Cortex of kidney (tissue), 1 donor: Measurements from ENCODE around the gene SELENOF.
"Not testable (repeated sequence)": the region's sequence is repeated elsewhere in the genome, so short reads cannot be mapped to it uniquely, and the experiment has no call there.

Experiments
- DNase-seq: peaks from one replicate; lab custom pipeline; 2025; lab: John Stamatoyannopoulos, UW

Gene SELENOF

DNA sequence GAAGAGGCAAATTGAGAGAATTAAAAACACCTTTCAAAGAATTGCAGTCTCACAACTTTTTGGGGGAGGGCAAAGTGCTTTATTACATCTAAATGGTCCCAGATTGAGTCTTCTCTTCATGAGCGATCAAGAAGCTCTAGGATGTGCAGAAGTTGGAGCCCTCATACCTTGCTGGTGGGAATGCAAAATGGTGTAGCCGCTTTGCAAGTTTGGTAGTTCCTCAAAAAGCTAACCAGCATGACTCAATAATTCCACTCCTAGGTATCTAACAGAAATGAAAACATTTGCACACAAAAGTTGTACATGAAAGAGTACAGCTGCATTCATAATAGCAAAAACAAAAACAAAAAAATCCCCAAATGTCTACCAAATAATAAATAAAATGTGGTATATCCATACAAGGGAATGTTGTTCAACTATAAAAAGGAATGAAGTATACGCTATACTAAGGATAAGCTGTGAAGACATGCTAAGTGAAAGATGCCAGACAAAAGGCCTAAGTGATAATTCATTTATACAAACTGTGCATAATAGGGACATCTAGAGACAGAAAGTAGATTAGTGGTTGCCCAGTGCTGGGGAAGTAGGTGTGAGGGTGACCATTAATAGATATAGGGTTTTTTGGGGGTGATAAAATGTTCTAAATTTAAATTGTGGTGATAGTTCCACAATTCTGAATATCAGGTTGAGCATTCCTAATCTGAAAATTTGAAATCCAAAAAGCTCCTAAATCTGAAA is 55.2 kb downstream of the SELENOF start:
- DNase-seq: no peak

- no peak for DNase-seq
Measured at GRCh38 chr1:86856196-86856595, 57.7 kb downstream of the SELENOF start.

DNA sequence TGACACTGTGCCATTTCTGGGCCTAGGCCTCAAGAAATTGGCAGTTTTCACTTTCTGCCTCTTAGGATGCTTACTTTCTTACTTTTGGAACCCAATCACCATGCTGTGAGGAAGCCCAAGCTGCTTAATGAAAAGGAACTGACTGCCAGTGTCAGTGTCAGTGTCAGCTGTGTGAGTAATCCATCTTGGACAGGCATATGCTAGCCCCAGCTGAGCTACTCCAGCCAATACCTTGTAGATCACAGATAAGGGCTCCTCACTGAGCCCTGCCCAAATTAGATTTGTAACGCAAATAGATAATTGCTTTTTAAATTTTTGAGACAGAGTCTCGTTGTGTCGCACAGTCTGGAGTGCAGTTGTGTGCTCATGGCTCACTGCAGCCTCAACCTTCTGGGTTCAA is 59.6 kb downstream of the SELENOF start:
- DNase-seq: no peak

DNA sequence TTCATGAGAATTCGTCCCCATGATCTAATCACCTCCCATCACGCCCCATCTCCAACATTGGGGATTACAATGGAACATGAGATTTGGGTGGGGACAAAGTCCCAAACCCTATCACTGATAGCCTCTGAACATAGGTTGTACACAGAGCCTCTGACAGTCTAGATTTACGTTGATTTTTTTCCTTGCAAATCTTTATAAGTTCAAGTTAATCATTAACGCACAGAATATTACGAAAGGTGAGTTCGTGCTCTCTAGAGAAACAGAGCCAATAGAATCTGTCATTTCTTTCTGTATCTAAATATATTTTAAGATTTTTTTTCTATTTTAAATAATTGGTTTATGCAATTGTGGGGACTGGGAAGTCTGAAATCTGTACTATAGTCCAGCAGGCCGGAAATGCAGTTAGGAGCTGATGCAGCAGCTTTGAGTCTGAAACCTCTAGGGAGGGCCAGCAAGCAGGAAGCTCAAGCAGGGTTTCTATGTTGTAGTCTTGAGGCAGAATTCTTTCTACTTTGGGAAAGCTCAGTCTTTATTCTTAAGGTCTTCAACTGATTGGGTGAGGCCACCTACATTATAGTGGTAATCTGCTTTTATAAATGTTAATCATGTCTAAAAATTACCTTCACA is 61.0 kb downstream of the SELENOF start:
- DNase-seq: no peak

DNA sequence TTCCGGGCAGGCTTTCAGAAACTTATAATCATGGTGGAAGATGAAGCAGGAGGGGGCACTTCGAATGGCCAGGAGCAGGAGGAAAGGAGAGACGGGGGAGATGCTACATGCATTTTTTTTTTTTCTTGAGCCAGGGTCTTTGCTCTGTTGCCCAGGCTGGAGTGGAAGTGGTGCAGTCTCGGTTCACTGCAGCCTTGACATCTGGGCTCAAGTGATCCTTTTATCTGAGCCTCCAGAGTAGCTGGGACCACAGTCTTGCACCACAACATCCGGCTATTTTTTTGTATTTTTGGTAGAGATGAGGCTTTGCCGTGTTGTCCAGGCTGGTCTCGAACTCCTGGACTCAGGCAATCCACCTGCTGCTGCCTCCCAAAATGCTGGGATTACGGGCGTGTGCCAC is 61.6 kb downstream of the SELENOF start:
- DNase-seq: no peak

DNA sequence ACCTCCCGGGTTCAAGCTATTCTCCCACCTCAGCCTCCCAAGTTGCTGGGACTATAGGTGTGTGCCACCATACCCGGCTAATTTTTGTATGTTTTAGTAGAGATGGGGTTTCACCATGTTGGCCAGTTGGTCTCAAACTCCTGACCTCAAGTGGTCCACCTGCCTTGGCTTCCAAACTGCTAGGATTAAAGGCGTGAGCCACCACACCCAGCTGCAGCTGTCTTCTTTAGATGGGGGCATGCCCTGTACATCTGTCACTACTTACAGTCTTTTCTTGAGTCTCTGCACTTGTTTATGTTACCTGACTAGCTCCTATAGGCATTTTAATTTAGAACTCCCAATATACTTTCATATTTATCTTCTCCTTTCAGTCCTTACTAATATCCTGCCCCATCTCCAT is 64.2 kb downstream of the SELENOF start:
- no peak for DNase-seq

DNA sequence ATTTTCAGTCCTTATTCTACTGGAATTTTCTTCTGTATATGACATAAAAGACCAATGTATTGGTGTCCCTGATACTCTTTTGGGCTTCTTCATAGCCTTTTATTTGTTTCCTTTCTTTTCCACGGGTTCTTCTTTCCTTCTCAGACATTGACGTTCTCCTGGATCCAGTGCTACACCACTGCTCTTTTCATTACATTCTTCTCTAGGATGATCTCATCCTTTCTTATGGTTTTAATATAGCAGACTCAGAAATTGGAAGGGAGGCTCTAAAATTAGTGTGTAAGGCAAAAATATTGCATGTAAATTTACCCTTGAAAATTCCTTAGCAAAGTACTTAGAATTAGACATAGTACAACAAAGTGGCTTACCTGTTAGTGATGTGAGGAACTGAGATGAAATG is 65.3 kb downstream of the SELENOF start:
- no peak for DNase-seq

- no peak for DNase-seq
Measured at GRCh38 chr1:86846164-86846647, 67.7 kb downstream of the SELENOF start.

- DNase-seq: no peak
Measured at GRCh38 chr1:86845514-86845913, 68.4 kb downstream of the SELENOF start.

DNA sequence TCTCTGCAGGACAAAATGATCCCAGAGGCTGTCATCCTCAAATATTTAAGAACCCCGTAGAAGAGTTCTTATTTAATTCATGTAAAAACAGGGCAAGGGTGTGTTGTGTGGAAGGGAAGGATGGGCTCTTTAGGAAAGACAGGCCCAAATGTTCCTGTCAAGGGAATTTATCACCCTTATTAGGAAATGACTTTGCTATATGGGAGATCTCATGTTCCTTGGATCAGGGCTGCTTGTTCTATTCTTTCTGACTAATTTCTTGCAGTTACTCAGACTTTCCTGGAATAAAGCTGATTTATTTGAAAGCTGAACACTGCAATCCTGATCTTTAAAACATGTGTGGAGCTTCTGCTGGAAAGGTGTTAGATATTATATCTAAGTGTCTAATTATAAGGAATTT is 72.8 kb downstream of the SELENOF start:
- no peak for DNase-seq

DNA sequence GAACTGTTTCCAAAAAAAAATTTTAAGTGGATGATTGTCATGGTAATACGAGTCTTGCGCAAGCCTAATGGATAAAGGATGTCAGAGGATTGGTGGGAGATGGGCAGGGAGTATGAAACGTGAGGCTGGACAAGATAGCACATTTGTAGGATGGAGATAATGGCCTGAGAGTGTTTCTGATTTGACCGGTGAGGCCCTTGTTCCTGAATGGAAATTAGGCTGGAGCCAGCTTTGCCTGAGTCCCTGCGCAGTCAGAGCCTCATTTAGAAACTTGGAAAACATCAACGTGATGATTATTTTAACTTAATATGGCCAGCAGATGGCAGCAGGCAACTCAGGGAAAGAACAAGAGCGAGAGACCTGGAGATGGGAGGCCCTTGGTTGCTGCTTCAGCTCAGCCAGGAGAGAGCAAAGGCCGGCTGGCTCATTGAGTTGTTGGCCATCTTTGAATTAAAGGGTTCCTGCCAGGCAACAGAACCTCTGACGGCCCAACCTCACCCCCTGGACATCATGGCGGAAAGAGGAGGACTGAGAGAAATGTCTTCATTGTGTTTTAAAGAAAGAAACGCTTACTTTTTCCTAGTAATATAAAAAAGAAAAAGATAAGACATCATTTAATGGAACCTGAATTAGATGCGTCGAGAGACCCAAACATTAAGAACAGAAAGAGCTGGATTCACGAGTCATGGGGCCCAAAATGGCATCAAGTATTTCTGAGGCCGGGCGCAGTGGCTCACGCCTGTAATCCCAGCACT is 80.3 kb downstream of the SELENOF start:
- no peak for DNase-seq

DNA sequence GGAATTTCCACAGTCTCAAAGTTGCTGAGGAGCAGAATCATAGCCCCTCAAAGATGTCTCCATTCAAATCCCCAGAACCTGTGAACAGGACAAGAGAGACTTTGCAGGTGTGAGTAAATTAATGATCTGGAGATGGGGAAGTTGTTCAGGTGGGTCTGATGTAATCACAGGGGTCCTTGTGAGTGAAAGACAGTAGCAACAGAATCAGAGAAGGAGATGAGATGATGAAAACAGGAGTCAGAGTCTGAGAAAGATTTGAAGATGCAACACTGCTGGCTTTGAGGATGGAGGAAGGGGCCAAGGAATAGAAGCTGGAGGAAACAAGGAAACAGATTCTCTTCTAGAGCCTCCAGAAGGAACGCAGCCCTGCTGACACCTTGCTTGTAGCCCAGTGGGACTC is 81.5 kb downstream of the SELENOF start:
- no peak for DNase-seq

GRCh38 chr1:86829321-86829720 is 84.6 kb downstream of the SELENOF start:
- DNase-seq: no peak

GRCh38 chr1:86828024-86828423 is 85.9 kb downstream of the SELENOF start:
- DNase-seq: no peak

DNA sequence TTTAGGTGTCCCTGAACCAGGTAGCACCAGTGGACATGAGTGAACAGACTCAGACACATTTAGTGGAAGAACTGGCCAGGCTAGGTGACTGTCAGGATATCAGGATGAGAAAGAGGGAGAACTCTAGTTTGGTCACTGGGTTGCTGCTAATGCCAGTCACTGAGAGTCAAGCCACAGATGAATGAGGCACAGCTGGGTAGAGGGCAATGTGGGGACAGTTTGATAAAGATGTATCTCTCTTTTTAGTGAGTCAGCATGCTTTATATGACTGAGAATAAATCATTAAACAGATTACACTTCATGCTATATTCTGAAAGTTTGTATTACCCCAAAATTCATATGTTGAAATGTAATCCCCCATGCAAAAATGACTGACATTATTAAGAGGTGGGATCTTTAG is 87.1 kb downstream of the SELENOF start:
- no peak for DNase-seq

DNA sequence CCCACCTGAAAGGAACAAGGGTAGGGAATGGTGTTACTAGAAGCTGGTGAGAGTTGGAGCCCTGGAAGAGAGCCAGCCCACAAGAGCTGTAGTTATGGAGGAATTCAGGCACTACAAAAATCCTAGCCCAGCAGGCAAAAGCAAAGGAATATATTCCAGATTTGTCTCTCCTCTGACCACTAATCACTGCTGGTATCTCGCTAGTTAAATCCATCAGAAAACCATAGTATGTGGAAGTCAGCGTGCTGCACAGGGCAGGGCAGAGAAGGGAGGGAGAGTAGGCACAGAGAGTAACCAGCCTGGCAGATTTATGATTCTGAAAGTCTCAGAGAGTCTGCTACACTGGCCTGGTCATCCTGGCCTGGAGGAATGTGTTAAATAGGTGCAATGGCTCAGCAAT is 88.6 kb downstream of the SELENOF start:
- DNase-seq: no peak

GRCh38 chr1:86823821-86824500 is 90.0 kb downstream of the SELENOF start:
- no peak for DNase-seq

DNA sequence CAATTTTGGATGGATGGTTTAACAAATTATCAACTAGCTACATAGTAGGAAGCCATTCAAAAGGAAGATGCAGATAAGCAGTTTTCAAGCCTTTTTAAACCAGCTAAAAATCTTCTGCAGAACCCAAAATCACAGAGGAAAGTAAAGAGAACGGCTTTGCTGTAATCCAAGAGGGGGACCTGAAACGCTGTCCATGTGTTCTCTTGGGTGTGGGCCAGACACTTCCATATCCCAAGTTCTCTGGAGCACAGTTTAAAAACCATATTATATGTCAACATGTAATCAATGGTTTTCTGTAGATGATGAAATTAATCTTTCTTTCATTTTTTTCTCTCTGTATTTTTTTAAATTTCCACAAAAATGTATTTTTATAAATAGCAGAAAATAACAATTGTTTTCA is 90.5 kb downstream of the SELENOF start:
- no peak for DNase-seq

- no peak for DNase-seq
Measured at GRCh38 chr1:86822459-86822858, 91.5 kb downstream of the SELENOF start.

DNA sequence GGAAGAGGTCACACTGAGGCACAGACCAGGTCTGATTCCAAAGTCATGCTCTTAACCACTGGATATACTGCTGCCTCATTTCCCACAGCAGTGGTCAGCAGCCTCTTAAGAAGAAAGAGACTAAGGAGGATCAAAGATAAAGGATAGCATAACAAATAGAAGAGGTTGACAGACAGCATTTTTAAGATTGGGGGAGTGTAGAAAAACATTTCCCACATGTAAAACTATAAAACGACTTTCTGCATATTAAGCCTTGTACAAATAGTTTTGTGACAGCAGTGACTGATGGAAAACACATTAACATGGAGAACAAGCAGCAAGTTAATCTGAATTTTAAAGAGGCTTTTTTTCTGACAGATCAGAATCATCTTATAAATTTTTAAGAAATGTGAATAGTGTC is 92.0 kb downstream of the SELENOF start:
- DNase-seq: no peak

DNA sequence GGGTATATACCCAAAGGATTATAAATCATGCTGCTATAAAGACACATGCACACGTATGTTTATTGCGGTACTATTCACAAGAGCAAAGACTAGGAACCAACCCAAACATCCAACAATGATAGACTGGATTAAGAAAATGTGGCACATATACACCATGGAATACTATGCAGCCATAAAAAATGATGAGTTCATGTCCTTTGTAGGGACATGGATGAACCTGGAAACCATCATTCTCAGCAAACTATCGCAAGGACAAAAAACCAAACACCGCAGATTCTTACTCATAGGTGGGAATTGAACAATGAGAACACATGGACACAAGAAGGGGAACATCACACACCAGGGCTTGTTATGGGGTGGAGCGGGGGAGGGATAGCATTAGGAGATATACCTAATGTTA is 94.0 kb downstream of the SELENOF start:
- not testable (repeated sequence) for DNase-seq

- not testable (repeated sequence) for DNase-seq
Measured at GRCh38 chr1:86817246-86817826, 96.6 kb downstream of the SELENOF start.
